Right hindlimb (tissue), 1 donor: Measurements from ENCODE around the gene NOL12.
"Not testable (repeated sequence)": the region's sequence is repeated elsewhere in the genome, so short reads cannot be mapped to it uniquely, and the experiment has no call there.

Experiments used
- DNase-seq: peaks from one replicate; pipeline ENCODE4 v3.0.0-alpha.2; 2018

Gene NOL12

GRCh38 chr22:37717235-37717634 is 31.1 kb downstream of the NOL12 start:
- DNase-seq = not testable (repeated sequence)

- DNase-seq = not testable (repeated sequence)
Measured at GRCh38 chr22:37717746-37718305, 31.7 kb downstream of the NOL12 start.

GRCh38 chr22:37725551-37726240 is 39.6 kb downstream of the NOL12 start:
- no peak for DNase-seq

GRCh38 chr22:37726241-37726887 is 40.2 kb downstream of the NOL12 start:
- no peak for DNase-seq

- DNase-seq = no peak
Measured at GRCh38 chr22:37728620-37729019, 42.5 kb downstream of the NOL12 start.

GRCh38 chr22:37731804-37732471 is 45.8 kb downstream of the NOL12 start:
- no peak for DNase-seq

GRCh38 chr22:37732699-37733607 is 46.8 kb downstream of the NOL12 start:
- DNase-seq = no peak

GRCh38 chr22:37733625-37734401 is 47.7 kb downstream of the NOL12 start:
- DNase-seq = no peak

- no peak for DNase-seq
Measured at GRCh38 chr22:37734402-37734700, 48.2 kb downstream of the NOL12 start.

GRCh38 chr22:37734964-37735451 is 48.9 kb downstream of the NOL12 start:
- DNase-seq = no peak

- DNase-seq = peak; percentile 87
Measured at GRCh38 chr22:37739035-37739434, 52.9 kb downstream of the NOL12 start.

- DNase-seq = no peak
Measured at GRCh38 chr22:37739611-37740049, 53.5 kb downstream of the NOL12 start.

GRCh38 chr22:37740455-37741311 is 54.5 kb downstream of the NOL12 start:
- no peak for DNase-seq

GRCh38 chr22:37741312-37741795 is 55.2 kb downstream of the NOL12 start:
- peak; percentile 96 for DNase-seq

GRCh38 chr22:37742376-37743171 is 56.4 kb downstream of the NOL12 start:
- no peak for DNase-seq
